Body of pancreas (tissue), 4 donors: Measurements from ENCODE around the gene DNAH3.

Experiments used
- CTCF ChIP-seq, 7 experiments: fragments of 450-650 bp in 4 of 7; fragments of 200-600 bp in 3 of 7; sonication (generic) in 3 of 7; IDR thresholded peaks; one replicate each; pipeline ENCODE4 v1.5.1; 2016 to 2019; ENCODE audit warnings: antibody characterized with exemption in 7 of 7
- POLR2A ChIP-seq, 3 donors: fragments of 450-650 bp; IDR thresholded peaks; one replicate each; pipeline ENCODE4 v1.6.1; 2016; ENCODE audit warnings: antibody characterized with exemption in 3 of 3, mild to moderate bottlenecking in 2 of 3

GRCh38 chr16:21053590-21053989 is 97.1 kb downstream of the DNAH3 start:
- TF ChIP-seq CTCF (IDR thresholded peaks at IDR 0.05), result no peak
- TF ChIP-seq POLR2A (IDR thresholded peaks at IDR 0.05), result no peak
